SKM-1 (cell line): ENCODE data around the gene SUPT20HL1.
A peak's percentile ranks its signal among the peaks of the same experiment; 100 is the strongest.
"Not testable (repeated sequence)": the region's sequence is repeated elsewhere in the genome, so short reads cannot be mapped to it uniquely, and the experiment has no call there.

Experiments used
- DNase-seq: peaks from one replicate; lab custom pipeline; 2025; ENCODE audit not compliant: unreplicated experiment; lab: John Stamatoyannopoulos, UW

Gene SUPT20HL1

DNA sequence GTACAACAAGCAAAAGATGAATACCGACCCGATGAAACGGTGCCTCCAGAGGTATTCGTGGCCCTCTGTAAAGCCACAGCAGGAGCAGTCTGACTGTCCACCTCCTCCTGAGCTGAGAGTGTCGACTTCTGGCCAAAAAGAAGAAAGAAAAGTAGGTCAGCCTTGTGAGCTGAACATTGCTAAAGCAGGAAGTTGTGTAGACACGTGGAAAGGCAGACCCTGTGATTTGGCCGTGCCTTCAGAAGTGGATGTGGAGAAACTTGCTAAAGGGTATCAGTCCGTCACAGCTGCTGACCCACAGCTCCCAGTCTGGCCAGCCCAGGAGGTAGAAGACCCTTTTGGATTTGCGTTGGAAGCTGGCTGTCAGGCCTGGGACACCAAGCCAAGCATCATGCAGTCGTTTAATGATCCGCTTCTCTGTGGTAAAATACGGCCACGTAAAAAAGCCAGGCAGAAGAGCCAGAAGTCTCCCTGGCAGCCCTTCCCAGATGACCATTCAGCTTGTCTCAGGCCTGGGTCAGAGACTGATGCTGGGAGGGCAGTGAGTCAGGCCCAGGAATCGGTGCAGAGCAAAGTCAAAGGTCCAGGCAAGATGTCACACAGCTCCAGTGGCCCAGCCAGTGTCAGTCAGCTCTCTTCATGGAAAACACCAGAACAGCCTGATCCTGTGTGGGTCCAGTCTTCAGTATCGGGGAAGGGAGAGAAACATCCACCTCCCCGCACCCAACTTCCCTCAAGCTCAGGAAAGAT, 3.2 kb downstream of the SUPT20HL1 start:
- not testable (repeated sequence) for DNase-seq

DNA sequence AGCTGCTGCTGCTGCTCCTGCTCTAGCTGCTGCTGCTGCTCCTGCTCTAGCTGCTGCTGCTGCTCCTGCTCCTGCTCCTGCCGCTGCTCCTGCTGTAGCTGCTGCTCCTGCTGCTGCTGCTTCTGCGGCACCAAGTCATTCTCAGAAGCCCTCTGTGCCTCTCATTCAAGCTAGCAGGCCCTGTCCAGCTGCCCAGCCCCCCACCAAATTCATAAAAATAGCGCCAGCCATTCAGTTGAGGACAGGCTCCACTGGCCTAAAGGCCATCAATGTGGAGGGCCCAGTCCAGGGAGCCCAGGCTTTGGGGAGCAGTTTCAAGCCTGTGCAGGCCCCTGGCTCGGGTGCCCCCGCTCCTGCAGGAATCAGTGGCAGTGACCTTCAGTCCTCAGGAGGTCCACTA, 3.9 kb downstream of the SUPT20HL1 start:
- no peak for DNase-seq

DNA sequence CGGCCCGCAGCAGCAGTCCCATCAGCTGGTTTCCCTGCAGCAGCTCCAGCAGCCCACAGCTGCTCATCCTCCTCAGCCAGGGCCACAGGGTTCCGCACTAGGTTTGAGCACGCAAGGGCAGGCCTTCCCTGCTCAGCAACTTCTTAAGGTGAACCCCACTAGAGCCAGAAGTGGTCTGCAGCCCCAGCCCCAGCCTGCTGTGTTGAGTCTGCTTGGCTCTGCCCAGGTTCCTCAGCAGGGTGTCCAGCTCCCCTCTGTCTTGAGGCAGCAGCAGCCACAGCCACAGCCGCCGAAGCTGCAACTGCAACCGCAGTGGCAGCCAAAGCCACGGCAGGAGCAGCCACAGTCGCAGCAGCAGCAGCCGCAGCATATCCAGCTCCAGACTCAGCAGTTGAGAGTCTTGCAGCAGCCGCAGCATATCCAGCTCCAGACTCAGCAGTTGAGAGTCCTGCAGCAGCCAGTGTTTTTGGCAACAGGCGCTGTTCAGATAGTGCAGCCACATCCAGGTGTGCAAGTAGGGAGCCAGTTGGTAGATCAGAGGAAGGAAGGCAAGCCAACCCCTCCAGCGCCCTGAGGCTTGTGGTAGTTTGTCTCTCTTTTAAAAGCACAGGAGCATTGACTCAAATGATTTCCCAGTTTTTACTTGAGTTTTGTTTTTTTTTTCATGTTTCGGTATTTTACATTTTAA, 4.6 kb downstream of the SUPT20HL1 start:
- DNase-seq, result no peak

DNA sequence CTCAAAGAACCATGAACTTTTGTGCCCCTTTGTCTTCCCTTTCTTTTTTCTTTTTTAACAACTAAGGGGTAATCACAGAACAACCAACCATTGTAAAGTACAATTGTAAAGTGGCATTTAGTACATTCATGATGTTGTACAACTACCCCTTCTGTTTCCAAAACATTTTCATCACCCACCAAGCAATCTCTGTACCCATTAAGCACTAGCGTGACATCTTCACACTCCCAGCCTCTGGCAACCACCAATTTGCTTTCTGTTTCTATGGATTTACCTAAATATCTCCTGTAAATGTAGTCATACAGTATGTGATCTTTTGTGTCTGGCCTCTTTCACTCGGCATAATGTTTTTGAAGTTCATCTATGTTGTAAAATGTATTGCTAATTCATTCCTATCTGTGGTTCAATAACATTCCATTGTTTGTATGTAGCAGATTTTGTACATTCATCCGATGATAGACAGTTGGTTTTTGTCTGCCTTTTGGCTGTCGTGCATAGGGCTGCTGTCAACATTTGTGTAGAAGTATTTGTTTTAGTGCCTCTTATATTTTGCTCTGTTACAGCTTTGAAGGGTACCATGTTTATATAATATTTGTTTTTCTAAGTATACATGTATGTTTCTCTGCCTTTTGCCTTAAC, 6.4 kb downstream of the SUPT20HL1 start:
- DNase-seq, result not testable (repeated sequence)

DNA sequence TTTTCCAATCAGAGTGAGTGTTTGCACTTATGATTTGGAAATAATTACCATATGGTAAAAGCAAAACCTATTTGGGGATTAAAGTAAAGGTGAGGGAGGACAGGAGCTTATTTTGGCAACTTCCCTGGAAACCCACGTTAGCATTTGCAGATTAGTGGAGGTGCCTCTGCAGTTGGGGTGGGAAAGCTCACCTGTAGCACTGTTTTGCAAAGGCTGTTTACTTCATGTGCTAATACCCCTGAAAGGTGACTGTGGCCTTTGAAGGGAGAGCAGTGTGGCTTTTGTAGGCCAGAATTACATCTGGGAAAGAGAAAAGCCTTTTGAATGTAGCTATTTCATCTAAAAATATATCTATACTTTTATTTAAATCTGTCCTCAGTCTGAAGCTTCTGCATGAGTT, 9.4 kb downstream of the SUPT20HL1 start:
- DNase-seq, result no peak

DNA sequence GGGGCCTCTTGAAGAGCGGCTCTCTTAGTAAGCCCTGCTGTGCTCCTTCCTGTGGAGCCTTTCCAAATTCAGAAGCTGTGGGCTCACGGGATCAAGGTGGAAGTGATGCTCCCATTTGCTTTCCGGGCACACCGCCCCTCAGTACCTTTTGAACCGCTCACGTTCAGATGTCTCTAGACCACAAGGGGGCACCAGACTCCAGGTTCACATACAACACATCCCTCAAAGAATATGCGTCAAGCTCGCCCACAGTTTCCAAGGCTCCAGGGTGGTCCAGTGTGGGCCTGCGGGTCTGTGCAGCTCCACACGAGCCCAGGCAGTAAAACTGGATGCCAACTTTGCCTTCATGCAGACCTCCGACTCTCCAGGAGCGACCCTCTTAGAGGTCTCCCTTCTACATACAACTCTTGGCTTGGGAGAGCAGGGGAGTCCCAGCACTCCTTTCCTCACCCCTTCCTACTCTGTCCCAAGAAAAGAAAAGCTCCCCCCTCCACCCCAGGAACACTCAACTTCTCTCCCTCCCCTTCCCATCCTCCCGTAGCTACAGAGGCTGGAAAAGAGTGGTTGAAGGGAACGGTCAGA, 11.0 kb downstream of the SUPT20HL1 start:
- peak; percentile 4 for DNase-seq

DNA sequence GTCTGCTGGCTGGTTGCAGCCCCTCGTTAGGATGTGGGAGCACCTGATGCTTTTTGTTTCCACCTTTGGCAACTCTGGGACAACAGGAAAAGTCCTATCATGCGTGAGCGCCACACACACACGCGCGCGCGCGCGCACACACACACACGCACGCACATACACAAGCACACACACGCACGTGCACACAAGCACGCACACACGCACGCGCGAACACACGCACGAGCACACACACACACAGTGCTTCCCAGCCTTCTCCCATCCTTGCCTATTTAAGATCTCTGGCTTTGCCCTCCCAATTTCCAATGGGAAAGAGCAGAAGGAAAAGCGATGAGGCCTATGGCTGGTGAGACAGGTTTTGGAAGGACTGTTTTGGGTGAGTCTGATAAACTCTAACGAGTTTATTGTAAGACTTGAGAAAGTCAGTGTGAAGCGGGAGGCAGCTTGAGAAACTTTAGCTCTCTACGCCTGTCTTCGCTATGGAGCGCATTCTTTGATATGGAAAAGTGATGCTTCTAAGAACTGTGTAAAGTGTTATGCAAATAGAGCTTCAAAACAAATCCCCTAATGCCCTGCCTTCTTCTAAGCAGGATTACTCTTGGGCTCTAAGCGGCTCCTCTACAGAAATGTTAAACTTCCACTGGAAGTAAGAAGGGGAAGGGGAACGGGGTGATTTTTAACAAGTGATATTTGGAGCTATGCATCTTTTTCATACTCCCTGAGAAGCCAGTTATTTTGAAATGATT, 11.8 kb downstream of the SUPT20HL1 start:
- DNase-seq, result no peak

DNA sequence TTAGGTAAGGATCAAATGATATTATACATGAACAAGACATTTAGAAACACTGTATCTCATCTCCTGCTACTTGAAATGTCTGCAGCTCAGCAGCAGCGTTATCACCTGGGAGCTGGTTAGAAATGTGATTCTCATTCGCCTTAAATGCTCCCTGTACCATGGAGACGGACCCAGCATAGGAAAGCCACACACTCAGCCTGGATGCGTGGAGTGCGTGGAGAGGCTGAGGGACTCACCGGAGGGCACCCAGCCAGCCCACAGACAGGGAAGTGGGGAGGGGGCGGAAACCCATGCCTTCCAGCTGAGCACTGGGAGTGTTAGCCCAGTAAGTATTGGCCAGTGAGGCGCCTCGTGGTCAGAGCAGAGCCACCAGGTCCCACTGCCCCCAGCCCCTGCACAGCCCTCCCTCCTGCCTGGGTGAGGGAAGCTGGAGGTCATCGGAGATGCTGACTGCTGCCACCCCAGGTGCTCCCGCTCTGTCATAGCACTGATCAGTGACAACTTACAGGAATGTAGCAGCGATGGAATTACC, 15.2 kb downstream of the SUPT20HL1 start:
- no peak for DNase-seq

DNA sequence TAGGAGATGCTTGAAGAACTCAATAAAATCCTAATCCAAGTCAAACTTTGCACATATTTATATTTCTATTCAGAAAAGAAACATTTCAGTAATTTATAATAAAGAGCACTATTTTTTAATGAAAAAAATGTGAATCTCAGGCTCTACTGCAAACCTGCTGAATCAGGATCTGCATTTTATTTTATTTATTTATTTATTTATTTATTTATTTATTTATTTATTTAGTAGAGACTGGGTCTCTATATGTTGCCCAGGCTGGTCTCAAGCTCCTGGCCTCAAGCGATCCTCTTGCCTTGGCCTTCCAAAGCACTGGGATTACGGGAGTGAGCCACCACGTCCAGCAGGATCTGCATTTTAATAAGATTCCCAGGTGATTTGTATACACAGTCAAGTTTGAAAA, 16.0 kb downstream of the SUPT20HL1 start:
- DNase-seq, result no peak

DNA sequence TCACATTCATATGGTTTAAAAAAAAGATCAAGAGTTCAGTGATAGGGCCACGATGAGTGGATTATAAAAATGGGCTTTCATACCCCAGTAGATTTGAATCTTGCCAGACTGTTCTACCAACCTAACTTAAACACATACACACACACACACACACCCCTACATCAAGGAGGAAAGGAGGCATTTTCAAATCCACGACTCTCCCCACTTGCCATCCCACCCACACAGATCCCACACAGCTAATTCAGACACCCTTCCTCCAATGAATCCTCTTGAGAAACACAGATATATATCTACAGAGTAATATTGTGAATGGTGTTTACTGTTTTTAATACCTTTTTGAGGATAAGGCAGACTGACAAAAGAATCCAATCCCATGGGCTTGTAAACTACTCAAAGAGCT, 16.8 kb downstream of the SUPT20HL1 start:
- DNase-seq, result no peak

DNA sequence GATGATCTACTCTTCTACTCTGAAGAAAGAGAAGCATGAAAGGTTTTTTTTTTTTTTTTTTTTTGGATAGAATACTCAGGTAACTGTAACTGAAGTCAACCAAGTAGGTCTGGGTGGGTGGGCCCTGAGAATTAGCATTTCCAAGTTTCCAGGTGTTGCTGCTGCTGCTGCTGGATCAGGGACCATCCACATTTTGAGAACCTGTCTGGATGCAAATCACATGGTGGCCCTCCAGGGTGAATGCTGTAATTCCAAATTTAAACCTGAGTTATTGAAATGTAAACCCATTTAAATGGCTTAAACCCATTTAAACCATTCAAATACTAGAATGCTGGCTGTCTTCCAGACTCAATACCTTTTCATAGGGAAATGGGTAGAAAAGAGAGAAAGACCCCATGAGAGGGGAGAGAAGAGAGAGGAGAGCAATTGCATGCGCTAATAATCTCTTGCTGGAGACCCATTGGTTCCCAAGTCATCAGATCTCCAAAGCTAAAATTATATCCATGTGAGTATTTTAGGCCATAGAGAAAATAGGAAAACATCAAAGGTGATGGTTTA, 17.6 kb downstream of the SUPT20HL1 start:
- no peak for DNase-seq

DNA sequence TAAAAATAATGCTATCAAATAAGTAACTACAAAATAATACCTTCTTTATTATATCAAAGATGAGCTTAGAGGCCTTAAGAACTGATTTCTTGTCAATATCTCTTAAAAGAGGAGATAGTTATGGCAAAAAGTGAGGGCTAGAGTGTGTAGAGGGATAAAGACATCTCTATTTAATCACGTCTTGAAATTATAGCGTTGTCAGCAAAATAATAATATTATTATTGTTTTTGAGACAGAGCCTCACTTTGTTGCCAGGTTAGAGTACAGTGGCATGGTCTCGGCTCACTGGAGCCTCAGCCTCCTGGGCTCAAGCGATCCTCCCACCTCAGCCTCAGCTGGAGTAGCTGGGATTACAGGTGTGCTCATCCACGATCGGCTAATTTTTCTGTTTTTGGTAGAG, 18.3 kb downstream of the SUPT20HL1 start:
- no peak for DNase-seq

DNA sequence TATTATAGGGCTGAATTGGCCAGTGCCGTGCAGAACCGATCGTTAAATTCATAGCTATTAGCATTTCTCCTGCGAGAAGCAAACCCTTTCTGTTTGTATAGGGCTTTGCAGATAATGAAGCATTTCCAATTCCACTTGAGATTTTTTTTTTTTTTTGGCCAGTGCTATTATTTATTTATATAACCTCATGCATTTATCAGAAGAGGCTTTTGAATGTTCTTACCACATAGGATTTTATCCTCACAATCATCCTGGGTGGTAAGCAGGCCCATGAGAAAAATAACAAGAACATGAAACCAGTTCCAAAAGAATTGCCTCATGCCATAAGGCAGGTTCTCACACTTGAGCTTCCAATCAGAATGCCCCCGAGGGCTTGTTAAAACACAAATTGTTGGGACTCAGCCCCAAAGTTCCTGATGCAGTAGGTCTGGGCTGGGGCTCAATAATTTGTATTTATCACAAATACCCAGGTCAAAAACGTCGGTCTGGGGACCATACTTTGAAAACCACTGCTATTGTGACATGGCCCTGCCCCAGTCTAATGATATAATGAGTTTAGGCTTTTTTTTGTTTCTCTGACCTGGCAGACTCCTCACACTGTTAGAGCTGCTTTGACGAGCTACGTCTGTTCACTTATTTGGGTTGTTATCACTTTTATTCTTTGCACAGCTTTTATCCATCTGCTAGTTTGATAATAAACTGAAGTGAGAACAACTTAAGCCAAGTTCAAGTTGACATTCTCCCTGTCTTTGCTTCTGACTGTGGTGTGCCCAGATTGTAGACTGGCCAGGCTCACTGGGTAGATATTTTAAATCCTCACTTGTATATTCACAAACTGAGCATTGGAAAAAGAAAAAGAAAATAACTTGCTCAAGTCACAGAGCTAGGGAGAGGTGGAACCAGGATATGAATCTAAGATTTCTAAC, 20.1 kb downstream of the SUPT20HL1 start:
- no peak for DNase-seq

DNA sequence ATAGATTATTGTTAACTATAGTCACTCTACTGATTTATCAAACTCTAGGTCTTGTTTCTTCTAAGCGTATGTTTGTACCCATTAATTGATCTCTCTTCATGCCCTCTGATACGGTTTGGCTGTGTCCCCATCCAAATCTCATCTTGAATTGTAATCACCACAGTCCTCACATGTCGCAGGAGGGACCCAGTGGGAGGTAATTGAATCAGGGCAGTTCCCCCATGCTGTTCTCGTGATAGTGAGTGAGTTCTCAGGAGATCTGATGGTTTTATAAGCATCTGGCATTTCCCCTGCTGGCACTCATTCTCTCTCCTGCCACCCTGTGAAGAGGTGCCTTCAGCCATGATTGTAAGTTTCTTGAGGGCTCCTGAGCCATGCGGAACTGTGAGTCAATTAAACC, 21.9 kb downstream of the SUPT20HL1 start:
- not testable (repeated sequence) for DNase-seq

DNA sequence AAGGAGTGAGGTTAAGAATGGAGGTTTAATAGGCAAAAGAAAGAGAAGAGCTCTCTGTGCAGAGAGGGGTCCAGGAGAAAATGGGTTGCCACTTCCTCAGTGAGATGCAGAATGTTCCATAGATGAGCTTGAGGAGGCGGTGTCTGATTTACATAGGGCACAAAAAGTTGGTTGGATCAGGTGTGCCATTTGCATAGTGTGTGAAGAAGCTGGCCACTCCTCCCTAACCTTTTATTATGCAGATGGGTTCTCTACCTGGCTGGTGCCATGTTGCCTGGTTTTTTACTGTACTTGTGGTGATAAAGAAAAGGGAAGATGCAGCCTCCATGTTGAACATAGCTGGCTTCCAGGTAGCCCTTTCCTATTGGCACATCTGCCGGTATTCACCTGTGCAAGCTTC, 27.3 kb downstream of the SUPT20HL1 start:
- no peak for DNase-seq

DNA sequence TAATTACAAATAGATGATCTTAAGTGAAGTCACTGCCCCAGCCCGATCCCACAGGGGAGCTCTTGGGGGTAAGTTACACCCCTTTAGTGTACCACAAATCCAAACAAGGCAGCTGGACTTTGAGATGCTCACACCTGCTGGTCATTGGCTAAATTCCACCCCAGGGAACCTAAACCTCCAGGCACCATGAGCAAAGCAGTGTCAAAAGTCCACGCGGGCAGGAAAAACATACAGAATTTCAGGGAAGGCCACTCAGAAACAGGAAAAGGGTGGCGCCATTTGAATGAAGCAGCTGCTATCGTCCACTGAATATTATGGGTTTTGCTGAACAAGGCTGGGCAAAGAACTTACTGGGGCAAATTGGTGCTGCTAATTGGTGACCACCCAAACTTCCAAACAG, 30.9 kb downstream of the SUPT20HL1 start:
- DNase-seq, result no peak

DNA sequence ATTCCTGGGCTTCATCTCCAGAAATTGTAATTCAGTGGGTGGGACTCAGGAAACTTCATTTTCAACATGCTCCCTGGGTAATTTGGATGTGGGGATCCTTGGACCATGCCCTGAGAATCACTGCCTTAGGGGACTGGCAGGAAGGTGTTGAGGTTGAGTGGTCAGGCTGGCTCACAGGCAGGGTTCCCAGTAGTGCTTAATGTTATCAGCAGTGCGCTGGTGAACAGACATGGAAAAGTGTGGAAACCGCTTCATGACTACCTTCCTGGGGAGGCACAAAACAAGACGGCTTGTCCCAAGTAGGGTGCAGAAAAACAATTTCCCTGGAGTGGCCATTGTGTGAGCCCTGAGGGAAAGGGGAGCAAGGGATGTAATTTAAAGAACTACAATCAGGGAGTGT, 31.4 kb downstream of the SUPT20HL1 start:
- DNase-seq, result no peak

DNA sequence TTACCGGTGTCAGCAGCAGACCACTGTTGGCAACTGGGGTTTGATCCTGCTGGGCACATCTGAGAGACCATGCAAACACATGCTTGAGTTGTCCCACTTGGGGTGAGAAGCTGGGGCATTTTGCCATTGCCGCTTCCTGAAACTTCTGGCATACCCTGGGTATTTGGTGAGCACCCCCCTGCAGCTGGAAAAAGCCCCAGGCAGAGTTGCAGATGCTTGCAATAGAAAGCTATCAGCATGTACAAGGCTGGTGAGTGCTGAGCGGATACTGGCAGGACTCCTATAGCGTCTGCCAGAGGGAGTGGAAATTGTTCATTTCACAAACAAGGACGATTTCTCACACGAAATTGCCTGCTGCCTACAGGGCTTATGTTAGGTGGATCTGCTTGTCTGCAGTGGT, 32.3 kb downstream of the SUPT20HL1 start:
- DNase-seq, result no peak

DNA sequence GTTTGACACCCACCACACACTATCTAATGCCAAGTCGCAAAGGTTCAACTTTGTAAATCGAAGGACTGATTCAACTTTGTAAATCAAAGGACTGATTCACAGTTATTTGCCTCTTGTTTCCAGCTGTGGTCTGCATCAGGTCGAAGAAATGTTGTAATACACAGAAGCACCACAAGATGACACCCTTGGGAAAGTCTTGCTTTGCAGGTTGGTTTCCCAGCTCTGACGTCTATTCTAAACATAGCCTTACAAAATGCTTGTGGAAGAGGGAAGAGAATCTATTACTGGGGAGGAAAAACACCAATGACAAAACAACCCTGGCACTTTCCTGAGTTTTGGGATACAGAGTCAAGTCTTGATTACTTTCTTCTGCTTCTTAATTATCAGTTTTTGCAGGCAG, 35.3 kb downstream of the SUPT20HL1 start:
- peak; percentile 9 for DNase-seq
